HG03558 (cell line): Measurements from ENCODE around the gene NUDT11.
"Not testable (repeated sequence)": the region's sequence is repeated elsewhere in the genome, so short reads cannot be mapped to it uniquely, and the experiment has no call there.

Experiments used
- ATAC-seq: cut with Tn5 transposase; IDR thresholded peaks from one replicate; pipeline ENCODE4 v1.9.1; 2021; ENCODE audit warnings: moderate number of reproducible peaks; ENCODE audit not compliant: unreplicated experiment; ENCODE audit errors: extremely low read depth

The NUDT11 gene

GRCh38 chrX:51496501-51497291 lies at the start of gene NUDT11:
TSS of gene NUDT11 (minus strand) at chrX:51496592. CDS start at chrX:51496444, 148 bp downstream.
- ATAC-seq: no peak

GRCh38 chrX:51520393-51520792 lies 24.0 kb upstream of the NUDT11 start:
- ATAC-seq: no peak

- not testable (repeated sequence) for ATAC-seq
Observed at GRCh38 chrX:51519131-51519530, 22.7 kb upstream of the NUDT11 start.

GRCh38 chrX:51507551-51507950 lies 11.2 kb upstream of the NUDT11 start:
- no peak for ATAC-seq

- not testable (repeated sequence) for ATAC-seq
Observed at GRCh38 chrX:51495701-51496488, 497 bp downstream of the NUDT11 start.

GRCh38 chrX:51494409-51494808 lies 2.0 kb downstream of the NUDT11 start:
- ATAC-seq: no peak

- ATAC-seq: no peak
Observed at GRCh38 chrX:51487960-51488267, 8.5 kb downstream of the NUDT11 start.

GRCh38 chrX:51484616-51485015 lies 11.8 kb downstream of the NUDT11 start:
- no peak for ATAC-seq

- ATAC-seq: not testable (repeated sequence)
Observed at GRCh38 chrX:51482411-51482810, 14.0 kb downstream of the NUDT11 start.

GRCh38 chrX:51476930-51477329 lies 19.5 kb downstream of the NUDT11 start:
- ATAC-seq: no peak

GRCh38 chrX:51463322-51463721 lies 33.1 kb downstream of the NUDT11 start:
- ATAC-seq: no peak

GRCh38 chrX:51461053-51462044 lies 35.0 kb downstream of the NUDT11 start:
- ATAC-seq: no peak

GRCh38 chrX:51459125-51459524 lies 37.3 kb downstream of the NUDT11 start:
- no peak for ATAC-seq

GRCh38 chrX:51456814-51457213 lies 39.6 kb downstream of the NUDT11 start:
- no peak for ATAC-seq

GRCh38 chrX:51456246-51456645 lies 40.1 kb downstream of the NUDT11 start:
- ATAC-seq: no peak

- ATAC-seq: no peak
Observed at GRCh38 chrX:51440365-51440764, 56.0 kb downstream of the NUDT11 start.
